HEK293 (cell line): Measurements from ENCODE around the gene GCH1.

ENCODE experiments used
- CTCF ChIA-PET: fragments of 350-600 bp; formaldehyde crosslinking; extraction: SDS; loops from one replicate; lab custom pipeline; 2021; ENCODE audit warnings: antibody characterized with exemption; lab: Yijun Ruan, JAX
- POLR2A ChIA-PET: fragments of 300-600 bp; formaldehyde crosslinking; extraction: SDS; loops from one replicate; lab custom pipeline; 2020; ENCODE audit warnings: antibody characterized with exemption, inconsistent platforms; lab: Yijun Ruan, JAX
- H3K27ac ChIP-seq: fragments of 200-500 bp; sonication (Bioruptor generic); 2 replicates; pipeline ENCODE4 v1.5.1; 2014; ENCODE audit warnings: low read depth, low read length, control low read depth, inconsistent platforms; ENCODE audit errors: extremely low read depth
- H3K36me3 ChIP-seq, 2 experiments: fragments of 200-500 bp in 1 of 2; sonication (Bioruptor generic) in 1 of 2; 1 replicate in 1 of 2; 2 replicates in 1 of 2; pipeline ENCODE4 v1.5.1; 2014 to 2017; ENCODE audit warnings: inconsistent platforms in 2 of 2, low read length in 2 of 2; ENCODE audit not compliant: control insufficient read depth in 2 of 2, insufficient read depth in 1 of 2
- H3K4me1 ChIP-seq: fragments of 200-500 bp; sonication (Bioruptor generic); 2 replicates; pipeline ENCODE4 v1.5.1; 2014; ENCODE audit warnings: mild to moderate bottlenecking, low read length, inconsistent platforms; ENCODE audit not compliant: control insufficient read depth, insufficient read depth
- H3K4me3 ChIP-seq: 2 replicates; pipeline ENCODE4 v1.5.1; 2011; ENCODE audit warnings: low read depth, mild to moderate bottlenecking, control low read depth, low read length, moderate library complexity
- H3K9me3 ChIP-seq: fragments of 200-500 bp; sonication (Bioruptor generic); 2 replicates; pipeline ENCODE4 v1.5.1; 2014; ENCODE audit warnings: low read depth, low read length, inconsistent platforms; ENCODE audit not compliant: control insufficient read depth, insufficient read depth
- GFI1B ChIP-seq: fragments of 450-650 bp; formaldehyde crosslinking; IDR thresholded peaks from 2 replicates; pipeline ENCODE4 v1.5.1; 2016; ENCODE audit warnings: missing biosample characterization, missing genetic modification characterization
- IKZF3 ChIP-seq: fragments of 450-650 bp; IDR thresholded peaks from 2 replicates; pipeline ENCODE4 v1.5.0; 2018; ENCODE audit warnings: missing biosample characterization, mild to moderate bottlenecking, missing genetic modification characterization, moderate library complexity
- PRDM6 ChIP-seq: fragments of 450-650 bp; formaldehyde crosslinking; IDR thresholded peaks from 2 replicates; pipeline ENCODE4 v1.5.1; 2017; ENCODE audit warnings: missing biosample characterization, missing genetic modification characterization
- SCRT2 ChIP-seq: fragments of 450-650 bp; formaldehyde crosslinking; IDR thresholded peaks from 2 replicates; pipeline ENCODE4 v1.5.1; 2016; ENCODE audit warnings: missing biosample characterization, missing genetic modification characterization
- SP7 ChIP-seq: fragments of 450-650 bp; formaldehyde crosslinking; IDR thresholded peaks from 2 replicates; pipeline ENCODE4 v1.5.1; 2016; ENCODE audit warnings: missing biosample characterization, missing genetic modification characterization
- ZBTB17 ChIP-seq: fragments of 450-650 bp; formaldehyde crosslinking; IDR thresholded peaks from 2 replicates; pipeline ENCODE4 v1.5.1; 2016; ENCODE audit warnings: missing biosample characterization, missing genetic modification characterization
- ZEB2 ChIP-seq: fragments of 450-650 bp; formaldehyde crosslinking; IDR thresholded peaks from 2 replicates; pipeline ENCODE4 v1.5.1; 2016; ENCODE audit warnings: missing biosample characterization, missing genetic modification characterization
- ZNF2 ChIP-seq: fragments of 450-650 bp; formaldehyde crosslinking; IDR thresholded peaks from 2 replicates; pipeline ENCODE4 v1.5.1; 2016; ENCODE audit warnings: missing biosample characterization, missing genetic modification characterization
- ZNF341 ChIP-seq: fragments of 450-650 bp; formaldehyde crosslinking; IDR thresholded peaks from 2 replicates; pipeline ENCODE4; 2016; ENCODE audit warnings: low read depth, missing biosample characterization, missing genetic modification characterization
- ZNF366 ChIP-seq: fragments of 450-650 bp; formaldehyde crosslinking; conservative IDR thresholded peaks from 2 replicates; pipeline ENCODE4 v1.5.1; 2016; ENCODE audit warnings: missing biosample characterization, missing genetic modification characterization
- ZNF623 ChIP-seq: fragments of 450-650 bp; formaldehyde crosslinking; IDR thresholded peaks from 2 replicates; pipeline ENCODE4 v1.5.1; 2016; ENCODE audit warnings: missing biosample characterization, missing genetic modification characterization
- ZNF660 ChIP-seq: fragments of 450-650 bp; IDR thresholded peaks from 2 replicates; pipeline ENCODE4 v1.5.1; 2018; ENCODE audit warnings: missing biosample characterization, mild to moderate bottlenecking, missing genetic modification characterization
- TF ChIP-seq, protein P1 (sequence below): fragments of 450-650 bp; formaldehyde crosslinking; IDR thresholded peaks from 2 replicates; pipeline ENCODE4 v1.5.1; 2016; ENCODE audit warnings: missing biosample characterization, missing genetic modification characterization

Gene GCH1

DNA sequence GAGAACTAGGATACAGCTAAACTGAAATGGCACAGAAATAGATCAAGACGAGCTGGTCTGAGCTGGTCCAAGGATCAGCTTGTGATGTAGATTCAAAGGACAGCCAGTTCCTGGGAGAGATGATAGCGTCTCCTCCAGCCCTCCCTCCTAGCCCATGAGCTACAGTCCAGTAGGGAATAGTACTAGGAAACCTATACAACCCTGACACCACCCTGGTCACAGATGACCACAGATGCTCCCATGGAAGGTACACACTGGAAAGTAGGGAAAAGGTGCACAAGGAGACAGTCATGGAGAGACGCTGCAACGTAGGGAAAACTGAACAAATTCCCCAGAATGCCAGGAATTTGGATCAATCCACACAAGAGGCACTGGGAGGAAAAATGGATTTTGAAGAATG is 6.9 kb downstream of the GCH1 start:
- H3K36me3 ChIP-seq = no peaks in the 10 kb centered on the region; a peak in 1 of 3 replicates
- POLR2A ChIA-PET = no interaction called here

GRCh38 chr14:54894995-54895394 is 7.6 kb downstream of the GCH1 start:
- POLR2A ChIA-PET = no interaction called here

More for the DNA sequence above, 6.9 kb downstream of the GCH1 start:
- H3K9me3 ChIP-seq = no peaks in the 10 kb centered on the region
- CTCF ChIA-PET = interaction anchor here (0.6 kb wide), 1 partner anchor 69 kb away, joined by 3 read pairs; no protein-coding TSS in a partner anchor
- TF ChIP-seq ZNF2 (tag by site-specific recombination) (no peak), GFI1B (no peak), IKZF3 (tag by site-specific recombination) (peak; percentile 37; the same call in 1 of the 2 replicates)
- TF ChIP-seq, protein P1, sequence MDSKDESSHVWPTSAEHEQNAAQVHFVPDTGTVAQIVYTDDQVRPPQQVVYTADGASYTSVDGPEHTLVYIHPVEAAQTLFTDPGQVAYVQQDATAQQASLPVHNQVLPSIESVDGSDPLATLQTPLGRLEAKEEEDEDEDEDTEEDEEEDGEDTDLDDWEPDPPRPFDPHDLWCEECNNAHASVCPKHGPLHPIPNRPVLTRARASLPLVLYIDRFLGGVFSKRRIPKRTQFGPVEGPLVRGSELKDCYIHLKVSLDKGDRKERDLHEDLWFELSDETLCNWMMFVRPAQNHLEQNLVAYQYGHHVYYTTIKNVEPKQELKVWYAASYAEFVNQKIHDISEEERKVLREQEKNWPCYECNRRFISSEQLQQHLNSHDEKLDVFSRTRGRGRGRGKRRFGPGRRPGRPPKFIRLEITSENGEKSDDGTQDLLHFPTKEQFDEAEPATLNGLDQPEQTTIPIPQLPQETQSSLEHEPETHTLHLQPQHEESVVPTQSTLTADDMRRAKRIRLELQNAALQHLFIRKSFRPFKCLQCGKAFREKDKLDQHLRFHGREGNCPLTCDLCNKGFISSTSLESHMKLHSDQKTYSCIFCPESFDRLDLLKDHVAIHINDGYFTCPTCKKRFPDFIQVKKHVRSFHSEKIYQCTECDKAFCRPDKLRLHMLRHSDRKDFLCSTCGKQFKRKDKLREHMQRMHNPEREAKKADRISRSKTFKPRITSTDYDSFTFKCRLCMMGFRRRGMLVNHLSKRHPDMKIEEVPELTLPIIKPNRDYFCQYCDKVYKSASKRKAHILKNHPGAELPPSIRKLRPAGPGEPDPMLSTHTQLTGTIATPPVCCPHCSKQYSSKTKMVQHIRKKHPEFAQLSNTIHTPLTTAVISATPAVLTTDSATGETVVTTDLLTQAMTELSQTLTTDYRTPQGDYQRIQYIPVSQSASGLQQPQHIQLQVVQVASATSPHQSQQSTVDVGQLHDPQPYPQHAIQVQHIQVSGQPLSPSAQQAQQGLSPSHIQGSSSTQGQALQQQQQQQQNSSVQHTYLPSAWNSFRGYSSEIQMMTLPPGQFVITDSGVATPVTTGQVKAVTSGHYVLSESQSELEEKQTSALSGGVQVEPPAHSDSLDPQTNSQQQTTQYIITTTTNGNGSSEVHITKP = 0 out of 2 replicates have a peak, but pooled peaks have one; percentile 14
- no peak overlapping the region for H3K27ac ChIP-seq
- H3K4me1 ChIP-seq = peaks cover 14% of the 10 kb centered on the region; the same call in 1 of the 2 replicates
- no peak overlapping the region for H3K4me3 ChIP-seq

GRCh38 chr14:54893151-54893760 is 9.4 kb downstream of the GCH1 start:
- ChIA-PET POLR2A (no interaction called here), CTCF (interaction anchor here (0.6 to 1.1 kb wide), 5 partner anchors 15 to 1769 kb away, joined by 3 to 4 read pairs (median 4); no protein-coding TSS in a partner anchor)
- no peaks in the 10 kb centered on the region for H3K9me3 ChIP-seq
- H3K4me1 ChIP-seq = peaks cover 24% of the 10 kb centered on the region; the same call in 1 of the 2 replicates
- no peak for TF ChIP-seq ZNF341 (tag by site-specific recombination)
- 0 out of 2 replicates have a peak, but pooled peaks have one; percentile 22 for TF ChIP-seq ZBTB17 (tag by site-specific recombination)
- no peak overlapping the region for H3K4me3 ChIP-seq
- no peak overlapping the region for H3K27ac ChIP-seq
- H3K36me3 ChIP-seq = no peaks in the 10 kb centered on the region; a peak in 1 of 3 replicates

More at GRCh38 chr14:54894995-54895394, 7.6 kb downstream of the GCH1 start:
- Histone ChIP-seq H3K27ac (no peak overlapping the region), H3K4me1 (peaks cover 15% of the 10 kb centered on the region; the same call in 1 of the 2 replicates), H3K9me3 (no peaks in the 10 kb centered on the region), H3K36me3 (no peaks in the 10 kb centered on the region; a peak in 1 of 3 replicates), H3K4me3 (no peak overlapping the region)
- TF ChIP-seq SP7 (peak; percentile 18; the same call in 1 of the 2 replicates), ZNF660 (tag by site-specific recombination) (0 out of 2 replicates have a peak, but pooled peaks have one; percentile 52), IKZF3 (tag by site-specific recombination) (peak; percentile 37; the same call in 1 of the 2 replicates), PRDM6 (tag by site-specific recombination) (peak; percentile 50; the same call in 1 of the 2 replicates), SCRT2 (tag by site-specific recombination) (no peak), ZNF366 (tag by site-specific recombination) (0 out of 2 replicates have a peak, but pooled peaks have one; percentile 34), ZEB2 (tag by site-specific recombination) (0 out of 2 replicates have a peak, but pooled peaks have one; percentile 24), ZNF623 (tag by site-specific recombination) (no peak)
- CTCF ChIA-PET = interaction anchor here (0.6 kb wide), 1 partner anchor 69 kb away, joined by 3 read pairs; no protein-coding TSS in a partner anchor
